Activated CD8-positive, alpha-beta memory T cell treated with anti-CD3 and anti-CD28 coated beads, Interleukin-2, amount 50 U/mL, for 24 hours (primary cell): ENCODE data around the gene MAMDC4.
"Not testable (repeated sequence)": the region's sequence is repeated elsewhere in the genome, so short reads cannot be mapped to it uniquely, and the experiment has no call there.

Source experiments
- DNase-seq: peaks from one replicate; pipeline ENCODE4 v3.0.0-alpha.2; 2020; ENCODE audit errors: extremely low read depth

Gene MAMDC4

DNA sequence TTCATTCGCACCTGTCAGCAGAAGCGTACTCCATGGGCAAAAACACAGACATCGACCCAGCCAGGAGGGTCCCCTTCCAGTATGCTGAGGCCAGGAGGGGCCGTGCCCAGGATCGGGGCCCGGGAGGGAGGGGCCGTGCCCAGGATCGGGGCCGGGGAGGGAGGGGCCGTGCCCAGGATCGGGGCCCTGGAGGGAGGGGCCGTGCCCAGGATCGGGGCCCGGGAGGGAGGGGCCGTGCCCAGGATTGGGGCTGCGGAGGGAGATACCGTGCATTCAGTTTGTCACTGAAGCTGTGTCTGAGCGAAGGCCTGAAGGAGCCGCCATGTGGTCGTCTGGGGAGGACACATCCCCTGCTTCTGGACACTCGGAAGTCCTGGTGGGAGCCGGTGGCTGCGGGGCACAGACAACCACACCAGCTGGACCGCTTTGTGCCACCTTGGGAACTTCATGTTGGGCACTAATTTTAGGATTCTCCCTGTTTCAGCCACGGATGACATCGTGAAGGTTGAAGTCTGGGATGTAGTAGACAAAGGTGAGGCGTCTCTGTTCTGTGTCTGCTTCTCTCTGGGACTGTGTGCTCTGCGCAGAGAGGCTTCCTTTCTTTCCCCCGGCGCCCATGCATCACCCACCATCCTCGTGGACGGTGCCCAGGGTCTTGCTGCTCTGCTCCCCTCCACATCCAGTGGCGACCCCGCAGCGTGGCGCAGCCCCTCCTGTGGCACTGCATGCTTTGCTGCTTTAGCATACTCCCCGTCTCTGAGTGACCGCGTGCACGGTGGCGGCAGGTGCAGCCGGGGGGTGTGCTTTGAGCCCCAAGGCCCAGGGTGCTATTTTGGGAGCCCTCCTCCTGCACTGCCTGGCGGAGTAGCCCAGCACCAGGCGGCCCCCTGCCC is 26.6 kb upstream of the MAMDC4 start:
- no peak for DNase-seq

DNA sequence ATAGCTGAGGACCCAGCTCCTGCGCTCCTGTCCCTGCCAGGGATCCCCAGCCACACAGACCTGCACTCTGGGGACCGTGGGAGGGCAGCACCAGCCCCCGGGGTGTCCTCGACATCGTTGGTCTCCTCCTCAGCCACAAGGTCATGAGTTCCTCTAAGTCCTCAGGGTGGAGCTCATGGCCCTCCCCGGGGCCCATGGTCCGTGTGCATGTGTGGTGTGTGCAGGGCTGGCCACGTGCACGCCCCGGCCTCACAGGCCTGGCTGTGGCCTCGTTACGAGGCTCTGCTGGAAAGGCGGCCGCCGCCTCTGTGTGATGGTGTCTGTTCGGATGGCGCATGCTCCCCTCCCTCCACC is 26.0 kb upstream of the MAMDC4 start:
- no peak for DNase-seq

DNA sequence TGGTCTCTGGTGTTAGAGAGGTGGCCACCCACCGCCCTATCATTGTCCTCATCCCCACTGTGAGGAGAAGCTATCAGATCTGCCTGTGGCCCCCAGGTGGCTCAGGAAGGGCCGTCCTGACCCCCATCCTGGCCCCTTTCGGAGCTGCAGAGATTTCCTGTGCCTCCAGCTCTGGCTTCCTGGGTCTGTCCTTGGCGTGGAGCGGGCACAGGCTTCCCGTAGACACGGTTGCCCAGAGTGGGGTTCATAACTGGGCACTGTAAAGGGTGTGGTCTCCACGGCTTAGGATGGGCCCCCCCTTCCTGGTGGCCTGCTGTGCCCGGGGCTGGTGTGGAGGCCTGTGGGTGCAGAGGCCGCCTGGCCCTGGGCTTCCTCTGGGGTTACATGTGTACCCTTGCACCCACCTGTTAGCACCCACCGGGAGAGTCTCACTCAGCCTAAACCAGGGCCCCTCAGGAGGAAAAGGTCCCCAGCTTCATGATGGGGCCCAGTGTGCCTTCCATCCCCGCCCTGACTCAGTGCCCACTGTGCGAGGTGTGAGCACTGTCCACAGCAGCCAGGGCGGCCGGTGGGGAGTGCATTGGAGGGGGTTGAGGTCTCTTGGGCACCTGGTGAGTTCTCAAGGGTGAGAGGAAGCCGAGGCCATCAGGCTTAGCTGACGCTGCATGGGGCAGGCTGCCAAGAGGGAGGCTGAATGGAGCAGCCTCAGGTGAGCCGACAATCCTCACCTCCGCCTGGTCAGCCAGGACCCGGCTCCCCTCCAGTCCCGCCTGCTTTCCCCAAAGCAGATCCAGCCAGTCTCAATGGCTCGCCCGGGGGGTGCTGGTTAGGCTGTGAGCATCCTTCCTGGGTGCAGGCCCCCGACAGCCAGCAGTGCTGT is 25.2 kb upstream of the MAMDC4 start:
- DNase-seq, result no peak

DNA sequence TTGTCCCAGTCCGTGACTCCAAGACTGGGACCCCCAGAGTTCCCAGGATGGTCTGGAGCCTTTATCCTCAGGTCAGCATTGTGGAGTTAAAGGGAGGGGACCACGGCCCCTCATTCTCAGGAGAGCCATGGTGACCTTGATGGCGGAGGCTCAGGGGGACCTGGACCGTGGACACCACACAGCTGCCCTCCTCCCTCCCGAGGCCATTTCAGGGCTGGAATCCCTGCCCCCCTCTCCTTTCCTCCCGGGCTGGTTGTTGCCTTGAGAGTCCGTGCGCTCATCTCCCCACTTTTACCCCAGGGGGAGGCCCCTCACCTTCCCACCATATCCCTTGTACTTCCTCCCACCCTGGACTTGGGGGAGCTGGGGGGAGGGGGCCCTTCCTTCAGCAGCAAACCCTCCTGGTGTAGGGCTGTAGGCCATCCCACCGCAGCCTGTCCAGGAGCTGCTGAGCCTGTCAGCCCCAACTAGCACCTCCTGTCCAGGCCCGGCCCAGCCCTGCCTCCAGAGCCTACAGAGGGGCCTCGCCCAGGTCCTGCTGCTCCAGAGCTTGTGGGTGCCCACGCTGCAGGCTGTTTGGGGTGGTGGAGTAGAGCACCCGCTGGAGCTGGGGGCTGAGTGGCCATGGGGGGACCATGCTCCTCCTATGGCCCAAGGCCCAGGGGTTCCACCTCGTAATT is 24.2 kb upstream of the MAMDC4 start:
- DNase-seq, result no peak

DNA sequence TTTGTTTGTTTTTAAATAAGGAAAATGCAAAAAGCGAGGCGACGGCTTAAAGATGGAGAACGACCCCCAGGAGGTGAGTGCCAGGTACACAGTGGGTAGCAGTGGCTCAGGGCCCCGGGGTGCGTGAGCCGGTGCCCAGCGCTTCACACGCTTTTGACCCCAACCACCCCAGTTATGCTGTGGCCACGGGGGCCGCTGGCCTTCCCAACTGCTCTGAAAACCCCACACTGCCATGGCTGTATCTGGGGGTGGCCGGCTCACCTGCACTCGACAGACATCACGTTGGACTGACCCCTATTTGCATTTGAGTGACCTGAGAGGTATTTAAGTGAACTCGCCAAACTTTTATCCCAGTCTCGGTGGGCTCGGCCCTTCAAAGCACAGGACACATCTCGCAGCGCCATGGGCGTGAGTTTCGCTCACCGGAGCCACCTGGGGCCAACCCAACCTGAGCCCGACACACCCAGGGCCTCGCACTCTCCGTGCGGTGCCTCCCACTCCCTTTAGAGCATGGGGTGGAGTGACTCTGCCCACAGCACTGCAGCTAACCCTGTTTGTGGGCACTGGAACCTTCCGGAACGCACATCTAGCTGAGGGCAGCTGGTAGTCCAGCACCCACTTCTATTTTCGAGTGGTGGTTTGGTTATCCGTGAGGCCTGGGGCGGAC is 23.5 kb upstream of the MAMDC4 start:
- no peak for DNase-seq

DNA sequence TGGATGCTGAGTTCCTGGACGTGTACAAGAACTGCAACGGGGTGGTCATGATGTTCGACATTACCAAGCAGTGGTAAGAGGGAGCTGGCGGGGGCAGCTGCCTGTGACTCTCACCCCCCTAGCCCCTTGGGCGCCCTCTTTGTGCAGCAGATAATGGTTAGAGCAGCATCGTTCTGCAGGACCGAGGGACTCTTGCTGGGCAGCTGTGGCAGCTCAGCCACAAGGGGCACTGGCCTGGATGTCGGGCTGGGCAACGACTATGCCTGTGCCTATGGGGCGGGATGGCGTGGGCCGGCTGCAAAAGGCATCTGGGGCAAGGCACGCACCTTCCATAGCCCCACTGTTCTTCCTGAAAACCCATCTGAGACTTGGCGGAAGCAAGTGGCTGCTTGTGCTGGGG is 22.7 kb upstream of the MAMDC4 start:
- DNase-seq, result no peak

DNA sequence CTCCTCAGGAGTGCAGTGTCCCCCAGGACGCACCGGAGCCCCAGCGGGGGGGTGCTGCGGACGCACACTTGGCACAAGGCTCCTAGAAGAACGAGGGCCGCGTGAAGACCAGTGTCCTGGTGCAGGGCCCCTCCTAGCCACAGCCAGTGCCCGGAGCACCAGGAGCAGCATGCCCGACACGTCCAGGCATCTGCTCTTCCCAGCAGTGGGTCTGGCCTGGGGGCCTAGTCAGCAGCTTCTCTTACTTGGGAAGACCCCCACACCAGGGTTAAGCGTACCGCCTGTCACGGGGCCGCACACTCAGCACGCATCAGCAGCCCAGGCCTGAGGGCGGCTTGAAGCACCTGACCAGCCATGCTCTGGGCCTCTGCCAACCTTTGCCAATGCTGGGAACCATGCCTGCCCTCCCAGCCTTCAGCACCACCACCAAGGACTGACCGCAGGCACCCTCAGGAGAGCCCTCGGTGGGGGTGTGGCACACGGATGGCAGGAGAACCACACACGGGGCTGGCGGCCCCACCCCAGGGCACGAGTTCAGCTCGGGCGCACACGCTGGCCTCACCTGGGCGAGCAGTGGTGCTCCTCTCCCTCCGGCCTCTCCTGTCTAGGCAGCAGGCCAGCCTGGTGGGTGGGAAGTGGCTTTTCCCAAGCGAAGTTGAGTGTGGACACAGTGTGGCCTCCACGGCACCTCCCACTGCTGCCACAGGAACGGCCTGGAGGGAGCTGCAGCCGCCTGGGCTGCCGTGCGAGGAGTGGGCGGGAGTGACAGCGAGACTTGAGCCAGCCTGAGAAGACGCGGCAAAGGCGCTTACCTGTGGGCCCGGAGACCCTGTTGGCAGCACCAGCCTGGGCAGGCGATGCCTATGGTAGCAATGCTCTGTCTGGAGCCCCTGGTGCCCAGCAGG is 21.9 kb upstream of the MAMDC4 start:
- no peak for DNase-seq

DNA sequence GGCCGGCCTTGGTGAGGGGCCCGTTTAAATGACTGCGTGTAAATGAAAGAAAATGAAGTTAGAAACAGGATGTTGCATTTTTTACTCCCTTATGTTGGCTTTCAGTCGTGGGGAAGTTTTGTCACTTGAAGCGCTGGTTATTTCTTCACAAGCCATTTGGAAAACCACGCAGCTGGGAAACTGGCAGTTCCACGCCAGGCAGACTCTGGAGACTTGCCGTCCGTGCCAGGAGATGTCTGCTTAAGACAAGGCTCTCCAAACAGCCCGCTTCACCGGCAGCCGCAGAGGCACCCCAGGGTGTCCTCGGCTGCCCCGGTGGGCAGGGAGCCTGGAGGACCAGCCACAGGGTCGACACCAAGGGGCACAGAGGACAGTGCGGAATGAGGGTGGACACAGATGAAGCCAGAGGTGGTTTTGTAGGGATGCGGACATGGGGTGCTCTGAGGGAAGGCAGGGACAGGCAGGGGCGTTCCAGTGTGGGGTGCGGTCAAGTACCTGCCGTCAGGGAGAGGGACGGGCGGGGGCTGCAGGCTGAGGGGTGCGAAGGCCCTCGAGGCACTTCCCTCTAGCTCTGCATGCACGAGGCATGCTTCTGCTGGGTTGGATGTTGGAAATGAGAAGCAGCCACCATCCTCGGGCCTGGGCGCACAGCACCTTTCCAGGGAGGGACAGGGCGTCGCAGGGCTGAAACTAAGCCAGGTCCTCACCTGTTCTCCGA is 21.0 kb upstream of the MAMDC4 start:
- DNase-seq, result no peak

DNA sequence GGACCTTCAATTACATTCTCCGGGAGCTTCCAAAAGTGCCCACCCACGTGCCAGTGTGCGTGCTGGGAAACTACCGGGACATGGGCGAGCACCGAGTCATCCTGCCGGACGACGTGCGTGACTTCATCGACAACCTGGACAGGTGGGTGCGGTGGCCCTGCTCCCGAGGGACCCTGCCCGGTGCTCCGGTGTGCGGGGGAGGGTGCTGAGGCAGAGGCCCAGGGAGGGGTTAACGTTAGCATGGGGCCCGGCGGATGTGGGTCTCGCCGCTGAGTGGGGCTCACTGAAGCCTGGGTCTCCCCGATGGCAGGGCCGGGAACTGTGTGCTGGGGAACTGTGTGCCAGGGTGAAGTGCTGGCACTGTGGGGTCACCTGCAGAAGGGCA is 20.4 kb upstream of the MAMDC4 start:
- no peak for DNase-seq

DNA sequence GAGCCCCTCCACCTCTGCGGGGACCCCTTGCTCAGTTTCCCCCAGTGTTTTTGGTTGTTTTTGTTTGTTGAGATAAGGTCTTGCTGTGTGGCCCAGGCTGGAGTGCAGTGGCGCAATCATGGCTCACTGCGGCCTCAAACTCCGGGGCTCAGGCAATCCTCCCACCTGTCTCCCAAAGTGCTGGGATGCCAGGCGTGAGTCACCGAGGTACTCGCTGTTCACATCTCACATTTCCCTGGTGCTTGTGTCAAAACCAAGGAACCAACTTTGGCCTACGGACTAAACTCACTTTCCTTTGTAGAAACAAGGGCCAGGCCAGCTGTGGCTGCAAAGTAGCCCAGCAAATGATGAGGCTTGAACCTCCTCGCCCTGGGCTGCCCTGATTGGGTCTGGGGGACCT is 19.6 kb upstream of the MAMDC4 start:
- no peak for DNase-seq

DNA sequence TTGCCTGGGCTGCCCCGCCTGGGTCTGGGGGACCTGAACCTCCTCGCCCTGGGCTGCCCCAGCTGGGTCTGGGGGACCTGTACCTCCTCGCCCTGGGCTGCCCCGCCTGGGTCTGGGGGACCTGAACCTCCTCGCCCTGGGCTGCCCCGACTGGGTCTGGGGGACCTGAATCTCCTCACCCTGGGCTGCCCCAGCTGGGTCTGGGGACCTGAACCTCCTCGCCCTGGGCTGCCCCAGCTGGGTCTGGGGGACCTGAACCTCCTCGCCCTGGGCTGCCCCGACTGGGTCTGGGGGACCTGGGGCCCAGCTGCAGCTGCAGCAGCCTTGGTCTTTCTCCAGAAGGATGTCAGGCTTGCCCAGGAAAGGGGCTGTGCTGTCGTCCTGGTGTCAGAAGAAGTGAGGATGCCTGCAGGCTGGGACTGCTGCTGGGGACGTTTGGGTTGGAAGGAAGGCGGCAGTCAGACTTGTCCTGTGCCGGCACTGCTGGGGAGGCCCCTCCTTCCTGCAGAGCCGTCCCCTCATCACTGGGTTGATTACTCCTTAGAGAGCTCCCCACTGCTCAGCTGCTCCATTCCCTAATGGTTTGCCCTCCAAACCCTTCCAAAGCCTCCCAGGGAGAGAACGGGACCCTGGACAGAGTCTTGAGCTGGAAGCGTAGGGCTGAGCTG is 18.6 kb upstream of the MAMDC4 start:
- not testable (repeated sequence) for DNase-seq

DNA sequence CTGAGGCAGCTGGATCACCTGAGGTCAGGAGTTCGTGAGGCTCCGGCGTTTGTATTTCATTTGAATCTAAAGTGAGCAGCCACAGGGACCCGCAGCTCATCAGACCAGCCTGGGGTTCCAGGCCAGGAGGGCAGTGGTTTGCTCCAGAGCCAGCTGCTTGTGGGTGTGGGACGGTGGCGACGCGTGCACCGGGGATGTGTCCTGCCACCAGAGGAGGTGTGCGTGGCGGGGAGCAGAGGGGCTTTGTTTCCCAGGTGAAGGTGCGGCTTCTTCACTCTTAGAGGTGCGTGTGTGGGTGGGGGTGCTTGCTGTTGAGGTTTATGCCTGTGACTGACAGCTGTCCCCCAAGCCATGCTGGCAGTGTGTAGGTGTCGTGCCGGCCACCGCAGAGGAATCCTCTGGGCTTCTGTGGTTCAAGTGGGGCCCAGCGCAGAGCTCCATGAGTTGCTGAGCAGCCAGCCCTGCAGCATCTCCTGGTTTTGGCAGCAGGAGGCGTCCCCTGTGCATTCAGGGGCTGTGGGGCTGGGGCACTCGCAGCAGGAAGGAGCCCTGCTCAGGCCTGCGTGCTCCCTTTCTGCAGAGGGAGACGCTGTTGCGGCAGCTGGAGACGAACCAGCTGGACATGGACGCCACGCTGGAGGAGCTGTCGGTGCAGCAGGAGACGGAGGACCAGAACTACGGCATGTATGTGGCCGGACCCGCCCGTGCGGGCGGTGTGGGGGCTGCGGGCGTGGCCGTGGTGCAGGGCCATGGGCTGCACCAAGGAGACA is 16.8 kb upstream of the MAMDC4 start:
- DNase-seq, result no peak

DNA sequence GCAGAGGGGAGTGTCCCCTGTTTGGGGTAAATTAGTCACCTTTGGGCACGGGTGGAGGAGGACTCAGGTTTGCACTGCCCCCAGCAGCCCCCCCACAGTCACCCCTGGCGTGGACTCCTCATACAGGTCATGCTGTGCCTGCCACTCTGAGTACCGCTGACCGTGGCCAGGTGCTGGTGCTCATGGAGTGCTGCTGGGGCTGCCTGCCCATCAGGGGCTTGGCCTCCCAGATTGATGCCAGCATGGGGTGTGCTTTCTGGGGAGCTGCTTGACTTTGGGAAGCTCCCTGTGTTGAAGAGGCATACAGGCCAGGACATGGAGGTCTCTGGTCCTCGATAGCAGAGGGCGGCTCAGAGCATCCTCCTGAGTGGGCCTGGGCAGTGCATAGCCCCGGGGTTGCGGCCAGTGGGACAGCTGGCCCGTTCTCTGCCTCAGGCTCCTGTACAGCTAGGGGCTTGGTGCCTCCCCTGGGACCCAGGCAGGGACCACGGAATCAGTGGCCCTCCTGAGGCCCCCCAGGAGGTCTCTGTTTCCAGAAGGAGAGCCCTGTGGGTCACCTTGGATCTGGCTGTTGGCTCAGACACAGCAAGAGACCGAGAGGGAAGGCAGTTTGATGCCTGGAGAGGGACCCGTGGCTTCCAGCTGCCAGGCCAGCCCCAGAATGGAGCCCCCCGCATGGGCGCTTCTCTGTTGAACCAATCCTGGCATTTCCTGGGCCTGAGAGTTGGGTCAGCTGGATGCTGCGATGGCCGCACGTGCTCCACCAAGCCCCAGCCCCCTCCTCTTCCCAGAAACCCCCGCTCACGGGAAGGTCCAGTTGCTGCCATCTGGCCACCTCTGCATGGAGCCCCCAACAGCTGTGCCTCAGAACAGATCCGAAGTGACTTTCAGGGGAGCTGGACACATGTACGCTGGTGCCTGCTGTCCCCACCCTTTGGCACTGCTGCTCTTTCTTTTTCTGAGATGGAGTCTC is 15.9 kb upstream of the MAMDC4 start:
- no peak for DNase-seq

DNA sequence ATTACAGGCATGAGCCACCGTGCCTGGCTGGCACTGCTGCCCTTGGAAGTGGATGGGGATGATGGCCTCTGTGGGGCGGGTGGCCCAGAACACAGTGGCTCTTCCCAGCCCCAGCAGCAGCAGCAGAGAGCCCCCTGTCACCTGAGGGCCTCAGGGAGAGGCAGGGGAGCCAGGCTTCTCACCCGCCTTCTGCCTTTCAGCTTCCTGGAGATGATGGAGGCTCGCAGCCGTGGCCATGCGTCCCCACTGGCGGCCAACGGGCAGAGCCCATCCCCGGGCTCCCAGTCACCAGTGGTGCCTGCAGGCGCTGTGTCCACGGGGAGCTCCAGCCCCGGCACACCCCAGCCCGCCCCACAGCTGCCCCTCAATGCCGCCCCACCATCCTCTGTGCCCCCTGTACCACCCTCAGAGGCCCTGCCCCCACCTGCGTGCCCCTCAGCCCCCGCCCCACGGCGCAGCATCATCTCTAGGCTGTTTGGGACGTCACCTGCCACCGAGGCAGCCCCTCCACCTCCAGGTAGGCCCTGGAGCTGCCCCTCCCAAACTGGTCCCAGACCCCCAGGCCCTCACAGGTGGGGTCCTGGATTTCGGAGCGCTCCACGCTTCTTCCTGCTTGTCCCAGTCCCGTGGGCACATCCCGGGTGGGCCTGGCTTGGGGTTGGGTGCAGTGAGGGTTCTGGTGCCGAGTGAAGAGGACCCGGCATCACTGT is 14.8 kb upstream of the MAMDC4 start:
- no peak for DNase-seq

DNA sequence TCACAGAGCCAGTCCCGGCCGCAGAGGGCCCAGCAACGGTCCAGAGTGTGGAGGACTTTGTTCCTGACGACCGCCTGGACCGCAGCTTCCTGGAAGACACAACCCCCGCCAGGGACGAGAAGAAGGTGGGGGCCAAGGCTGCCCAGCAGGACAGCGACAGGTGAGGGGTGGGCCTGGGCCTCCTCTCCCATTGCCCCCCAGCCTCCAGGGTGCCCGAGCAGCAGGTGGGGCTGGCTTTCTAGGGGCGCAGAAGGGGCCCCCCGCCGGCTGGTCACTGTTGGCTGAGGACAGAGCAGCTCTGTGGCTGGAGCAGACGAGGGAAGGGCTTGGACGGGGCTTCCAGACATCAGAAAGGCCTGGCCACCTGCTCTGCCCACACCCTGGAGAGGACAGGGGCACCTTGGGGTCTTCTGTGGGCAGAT is 14.3 kb upstream of the MAMDC4 start:
- not testable (repeated sequence) for DNase-seq

DNA sequence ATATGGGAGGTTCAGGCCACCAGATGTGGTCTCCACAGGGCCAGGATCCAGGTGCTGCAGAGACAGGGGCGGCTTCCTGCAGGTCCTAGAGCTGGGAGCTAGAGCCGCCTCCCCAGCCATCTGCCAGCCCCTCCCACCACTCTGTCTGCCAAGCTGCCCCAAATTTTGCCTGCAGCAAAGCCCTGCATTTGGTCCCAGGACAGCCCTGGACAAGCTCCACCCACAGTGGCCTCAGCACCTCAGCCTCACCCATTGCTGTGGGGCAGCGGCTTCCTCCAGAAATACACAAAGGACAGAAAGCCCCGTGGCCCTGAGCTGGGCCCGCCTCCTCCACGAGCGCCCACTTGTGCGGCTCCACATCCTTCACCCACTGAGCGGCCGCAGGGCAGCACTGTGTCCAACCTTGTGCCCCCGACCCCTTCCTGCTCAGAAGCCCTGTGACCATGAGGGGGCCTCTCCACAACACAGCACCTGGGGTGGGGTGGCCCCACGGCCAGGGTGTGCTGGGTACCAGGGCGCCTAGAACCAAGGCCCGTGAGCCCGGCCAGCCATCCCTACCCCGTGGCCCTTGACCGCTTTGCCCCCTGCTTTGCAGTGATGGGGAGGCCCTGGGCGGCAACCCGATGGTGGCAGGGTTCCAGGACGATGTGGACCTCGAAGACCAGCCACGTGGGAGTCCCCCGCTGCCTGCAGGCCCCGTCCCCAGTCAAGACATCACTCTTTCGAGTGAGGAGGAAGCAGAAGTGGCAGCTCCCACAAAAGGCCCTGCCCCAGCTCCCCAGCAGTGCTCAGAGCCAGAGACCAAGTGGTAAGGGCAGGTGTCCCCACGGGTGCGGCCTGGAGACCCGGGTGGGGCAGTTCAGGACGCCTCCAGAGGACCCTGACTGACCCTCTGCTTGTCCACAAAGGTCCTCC is 13.6 kb upstream of the MAMDC4 start:
- DNase-seq, result no peak
